Stomach (tissue), 9 donors: Measurements from ENCODE around the gene UPF1. TPM values are rescaled to one million over a fixed set of nuclear protein-coding genes. Genes with fewer than 3 reads are reported as not detected.

Source experiments
- DNase-seq, 2 donors: peaks; one replicate each; pipeline versions ENCODE4 v3.0.0 to v3.0.0-alpha.2; 2013 to 2019
- H3K27ac ChIP-seq, 5 donors: fragments of 200-600 bp in 4 of 5; sonication (generic) in 4 of 5; one replicate each; pipeline ENCODE4 v1.5.1; 2013 to 2019; ENCODE audit warnings: mild to moderate bottlenecking in 1 of 5, moderate library complexity in 1 of 5
- H3K27me3 ChIP-seq, 3 donors: fragments of 200-600 bp; sonication (generic); one replicate each; pipeline ENCODE4 v1.5.1; 2017 to 2019; ENCODE audit warnings: mixed run types in 1 of 3
- H3K36me3 ChIP-seq, 4 donors: fragments of 200-600 bp; sonication (generic); 1 replicate in 3 of 4; 2 replicates in 1 of 4; pipeline ENCODE4 v1.5.1; 2016 to 2019
- H3K4me1 ChIP-seq, 4 donors: fragments of 200-600 bp; sonication (generic); one replicate each; pipeline ENCODE4 v1.5.1; 2016 to 2019
- H3K4me3 ChIP-seq, 4 donors: fragments of 200-600 bp; sonication (generic) in 3 of 4; one replicate each; pipeline ENCODE4 v1.5.1; 2016 to 2019; ENCODE audit warnings: mild to moderate bottlenecking in 1 of 4
- H3K9me3 ChIP-seq, 4 donors: fragments of 200-600 bp; sonication (generic); one replicate each; pipeline ENCODE4 v1.5.1; 2016 to 2019
- EP300 ChIP-seq: sonication (generic); formaldehyde crosslinking; IDR thresholded peaks from one replicate; pipeline ENCODE4 v1.6.1; 2017; ENCODE audit warnings: antibody characterized with exemption
- POLR2A ChIP-seq, 4 donors: fragments of 450-650 bp; IDR thresholded peaks; one replicate each; pipeline ENCODE4 v1.6.1; 2016; ENCODE audit warnings: antibody characterized with exemption in 4 of 4, control low read depth in 2 of 4, mild to moderate bottlenecking in 1 of 4, moderate library complexity in 1 of 4
- POLR2AphosphoS5 ChIP-seq, 3 donors: sonication (generic); formaldehyde crosslinking; IDR thresholded peaks; one replicate each; pipeline ENCODE4 v1.6.1; 2016; ENCODE audit warnings: antibody characterized with exemption in 3 of 3
- WGBS, 5 donors: extraction: QIAGEN DNeasy Blood & Tissue Kit in 3 of 5; methylation state at CpG; one replicate each; pipeline versions ENCODE4 v1.1.5 to v1.1.7; 2013 to 2018; 5-methylcytosine and 5-hydroxymethylcytosine counted together
- intact Hi-C: fragments of 100-400 bp; cut with DNase I; formaldehyde crosslinking; loops from one replicate; pipeline ENCODE4 v1.15.1; 2023; ENCODE audit warnings: low total_unique reads
- polyA plus RNA-seq, 3 donors: library from polyadenylated mRNA; stranded (reverse); fragments of 200-250 nt; gene quantifications; one replicate each; pipeline ENCODE4 v1.2.3, GENCODE V29; 2013
- total RNA-seq, 5 donors: library from RNA; depleted of rRNA; stranded (reverse); fragments of >200 nt; gene quantifications; one replicate each; pipeline versions ENCODE4 v1.1.0 to v1.2.3, GENCODE V29; 2014 to 2016
- TF ChIP-seq, protein P1 (sequence below), 7 experiments: fragments of 450-650 bp in 4 of 7; fragments of 200-600 bp in 3 of 7; sonication (generic) in 3 of 7; IDR thresholded peaks; one replicate each; pipeline ENCODE4 v1.5.1; 2016 to 2019; ENCODE audit warnings: antibody characterized with exemption in 7 of 7, control low read depth in 2 of 7, mild to moderate bottlenecking in 1 of 7
- donor health status: healthy with polysubstance abuse.
- donor health status: Bipolar disorder and iron deficiency.
- donor health status: healthy.

The UPF1 gene
- total and polyA plus RNA-seq, 8 donors: 26.3 to 111 (median 38.7) TPM

GRCh38 chr19:18784786-18785120, 47.0 kb upstream of the UPF1 start:
- no peak for TF ChIP-seq POLR2AphosphoS5 (IDR thresholded peaks at IDR 0.05)
- no peak for TF ChIP-seq POLR2A (IDR thresholded peaks at IDR 0.05)
- TF ChIP-seq, protein P1, sequence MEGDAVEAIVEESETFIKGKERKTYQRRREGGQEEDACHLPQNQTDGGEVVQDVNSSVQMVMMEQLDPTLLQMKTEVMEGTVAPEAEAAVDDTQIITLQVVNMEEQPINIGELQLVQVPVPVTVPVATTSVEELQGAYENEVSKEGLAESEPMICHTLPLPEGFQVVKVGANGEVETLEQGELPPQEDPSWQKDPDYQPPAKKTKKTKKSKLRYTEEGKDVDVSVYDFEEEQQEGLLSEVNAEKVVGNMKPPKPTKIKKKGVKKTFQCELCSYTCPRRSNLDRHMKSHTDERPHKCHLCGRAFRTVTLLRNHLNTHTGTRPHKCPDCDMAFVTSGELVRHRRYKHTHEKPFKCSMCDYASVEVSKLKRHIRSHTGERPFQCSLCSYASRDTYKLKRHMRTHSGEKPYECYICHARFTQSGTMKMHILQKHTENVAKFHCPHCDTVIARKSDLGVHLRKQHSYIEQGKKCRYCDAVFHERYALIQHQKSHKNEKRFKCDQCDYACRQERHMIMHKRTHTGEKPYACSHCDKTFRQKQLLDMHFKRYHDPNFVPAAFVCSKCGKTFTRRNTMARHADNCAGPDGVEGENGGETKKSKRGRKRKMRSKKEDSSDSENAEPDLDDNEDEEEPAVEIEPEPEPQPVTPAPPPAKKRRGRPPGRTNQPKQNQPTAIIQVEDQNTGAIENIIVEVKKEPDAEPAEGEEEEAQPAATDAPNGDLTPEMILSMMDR (IDR thresholded peaks at IDR 0.05): no peak
- TF ChIP-seq EP300: no peak
- 68 to 83% (median 77%) methylated on average over 16 of the region's 16 CpGs for WGBS, 5 donors
- no peak for DNase-seq
- intact Hi-C loops: no loop called here
- H3K9me3 ChIP-seq: no peaks in the 10 kb centered on the region
- no peak overlapping the region for H3K27ac ChIP-seq
- peaks cover 26 to 58% (median 46%) of the 10 kb centered on the region in 3 donors for H3K27me3 ChIP-seq
- peak overlapping the region in 1 of 4 donors; percentile 32 for H3K4me3 ChIP-seq
- H3K36me3 ChIP-seq: no peaks in the 10 kb centered on the region
- peaks cover 28 to 44% (median 38%) of the 10 kb centered on the region in 4 donors for H3K4me1 ChIP-seq

DNA sequence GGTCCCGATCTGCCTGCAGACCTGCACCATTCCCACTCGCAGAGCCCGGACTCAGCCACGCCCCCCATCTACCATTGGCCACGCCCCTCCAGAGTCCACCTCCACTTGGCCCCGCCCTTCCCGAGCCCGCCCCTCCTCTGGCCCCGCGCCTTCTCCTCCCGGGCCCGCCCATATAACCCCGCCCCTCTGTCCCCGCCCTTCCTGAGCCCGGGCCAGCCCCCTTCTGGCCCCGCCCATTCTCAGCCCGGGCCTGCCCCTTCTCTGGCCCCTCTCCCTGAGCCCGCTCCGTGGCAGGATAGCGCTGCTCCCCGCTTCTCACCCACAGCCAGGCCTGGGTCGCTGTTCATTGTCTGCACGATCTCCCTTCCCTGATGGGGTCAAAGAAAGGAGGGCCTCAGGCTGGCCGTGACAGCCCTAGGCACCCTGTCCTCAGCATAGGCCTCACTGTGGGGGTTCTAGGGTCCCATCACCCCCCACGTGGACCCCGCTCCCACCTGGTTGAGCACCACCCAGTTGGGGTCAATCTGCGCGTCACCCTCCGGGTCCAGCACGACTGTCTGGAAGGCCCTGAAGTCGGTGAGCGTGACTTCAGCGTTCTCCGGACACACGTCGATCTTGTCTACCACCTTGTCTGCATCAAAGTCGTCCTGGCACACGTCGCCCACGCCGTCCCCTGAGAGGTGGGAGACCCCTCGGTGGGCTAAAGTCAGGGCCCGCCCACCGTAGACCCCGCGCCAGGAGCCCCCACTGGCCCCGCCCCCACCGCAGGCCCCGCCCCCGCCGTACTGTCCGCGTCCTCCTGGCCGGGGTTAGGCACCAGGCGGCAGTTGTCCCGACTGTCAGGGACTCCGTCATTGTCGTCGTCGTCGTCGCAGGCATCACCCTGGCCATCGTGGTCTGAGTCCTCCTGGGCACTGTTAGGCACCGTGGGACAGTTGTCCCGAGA, 46.3 kb upstream of the UPF1 start:
- no peak for TF ChIP-seq POLR2A (IDR thresholded peaks at IDR 0.05)
- TF ChIP-seq, protein P1 (IDR thresholded peaks at IDR 0.05): no peak
- no peak for TF ChIP-seq POLR2AphosphoS5 (IDR thresholded peaks at IDR 0.05)
- TF ChIP-seq EP300: no peak
- Histone ChIP-seq H3K4me3 (peak overlapping the region; percentile 5 to 32 (median 23)), H3K36me3 (no peaks in the 10 kb centered on the region), H3K27me3 (peaks cover 30 to 65% (median 53%) of the 10 kb centered on the region in 3 donors), H3K9me3 (no peaks in the 10 kb centered on the region), H3K27ac (no peak overlapping the region), H3K4me1 (peaks cover 35 to 51% (median 45%) of the 10 kb centered on the region in 4 donors)
- peak; percentile 82 to 89 for DNase-seq
- 7 to 9% (median 9%) methylated on average over 28 to 65 of the region's 65 CpGs for WGBS, 5 donors
- intact Hi-C loops: no loop called here

- TF ChIP-seq, protein P1 (IDR thresholded peaks at IDR 0.05): no peak
- TF ChIP-seq POLR2A (IDR thresholded peaks at IDR 0.05): no peak
- no peak for TF ChIP-seq POLR2AphosphoS5 (IDR thresholded peaks at IDR 0.05)
- no peak for TF ChIP-seq EP300
- Histone ChIP-seq H3K27ac (no peak overlapping the region), H3K27me3 (peaks cover 39 to 98% (median 75%) of the 10 kb centered on the region in 3 donors), H3K9me3 (no peaks in the 10 kb centered on the region), H3K4me3 (peak overlapping the region in 2 of 4 donors; percentile 9 to 50), H3K4me1 (peaks cover 44 to 59% (median 53%) of the 10 kb centered on the region in 4 donors), H3K36me3 (no peaks in the 10 kb centered on the region)
- 2 to 4% (median 3%) methylated on average over 33 to 68 of the region's 68 CpGs for WGBS, 5 donors
- intact Hi-C loops: no loop called here
- peak in 1 of 2 donors; percentile 26 for DNase-seq
These were observed 43.0 kb upstream of the UPF1 start for GRCh38 chr19:18788529-18789421.

- H3K4me1 ChIP-seq: peaks cover 44 to 59% (median 53%) of the 10 kb centered on the region in 4 donors
- peak overlapping the region; percentile 23 to 50 (median 34) for H3K4me3 ChIP-seq
- H3K27ac ChIP-seq: no peak overlapping the region
- H3K27me3 ChIP-seq: peaks cover 39 to 100% (median 75%) of the 10 kb centered on the region in 3 donors
- no peaks in the 10 kb centered on the region for H3K36me3 ChIP-seq
- 3 to 5% (median 4%) methylated on average over 12 to 38 of the region's 38 CpGs for WGBS, 5 donors
- TF ChIP-seq EP300: no peak
- no peak for TF ChIP-seq POLR2A (IDR thresholded peaks at IDR 0.05)
- TF ChIP-seq, protein P1 (IDR thresholded peaks at IDR 0.05): no peak
- TF ChIP-seq POLR2AphosphoS5 (IDR thresholded peaks at IDR 0.05): no peak
- no peaks in the 10 kb centered on the region for H3K9me3 ChIP-seq
- DNase-seq: peak in 1 of 2 donors; percentile 21
- intact Hi-C loops: no loop called here
These were observed 42.3 kb upstream of the UPF1 start for GRCh38 chr19:18789422-18789869.
